Measurements from ENCODE around the gene SLC22A8.

The SLC22A8 gene

GRCh38 chr11:63014408-63015055 is 1.1 kb downstream of the SLC22A8 start:
- Histone ChIP-seq H3K9me3 (replicated peaks; ENCODE audit: low read length) (no peaks in the 10 kb centered on the region), H3K4me2 (ENCODE audit: low read length) (no peak overlapping the region), H3K4me3 (ENCODE audit: low read length) (no peak overlapping the region), H3K4me1 (ENCODE audit: control insufficient read depth, insufficient read depth, low read length) (no peaks in the 10 kb centered on the region), H3K36me3 (ENCODE audit: insufficient read depth, low read length) (no peaks in the 10 kb centered on the region), H3K27me3 (ENCODE audit: control insufficient read depth, insufficient read depth, low read length) (peaks cover 79% of the 10 kb centered on the region), H3K9ac (ENCODE audit: low read depth, low read length) (no peak overlapping the region)

- H3K9me3 ChIP-seq (replicated peaks; ENCODE audit: low read length) = no peaks in the 10 kb centered on the region
- no peak overlapping the region for H3K9ac ChIP-seq (ENCODE audit: low read depth, low read length)
- H3K4me3 ChIP-seq (ENCODE audit: low read length) = no peak overlapping the region
- H3K27me3 ChIP-seq (ENCODE audit: control insufficient read depth, insufficient read depth, low read length) = peaks cover 66% of the 10 kb centered on the region
- H3K4me2 ChIP-seq (ENCODE audit: low read length) = no peak overlapping the region
- no peaks in the 10 kb centered on the region for H3K36me3 ChIP-seq (ENCODE audit: insufficient read depth, low read length)
- H3K4me1 ChIP-seq (ENCODE audit: control insufficient read depth, insufficient read depth, low read length) = no peaks in the 10 kb centered on the region
Observed at GRCh38 chr11:63012839-63013238, 2.8 kb downstream of the SLC22A8 start.

DNA sequence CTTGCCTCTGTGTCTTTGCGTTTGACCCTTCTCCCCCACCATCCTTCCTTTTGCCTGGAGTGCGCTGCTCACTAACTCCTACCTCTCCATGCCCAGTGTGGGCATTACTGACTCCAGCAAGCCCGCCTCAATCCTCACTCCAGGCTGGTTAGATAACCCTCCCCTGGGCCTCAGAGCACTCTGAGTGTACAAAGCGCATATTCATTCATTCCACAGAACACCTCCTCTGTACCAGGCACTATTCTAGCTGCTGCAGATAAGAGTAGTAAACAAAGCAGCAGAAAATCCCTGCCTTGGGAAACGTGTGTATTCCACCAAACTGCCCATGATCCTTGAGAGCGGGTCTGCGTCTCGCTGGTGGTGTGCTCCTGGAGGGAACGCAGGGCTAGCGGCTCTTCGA is 3.2 kb downstream of the SLC22A8 start:
- H3K4me3 ChIP-seq (ENCODE audit: low read length) = no peak overlapping the region
- no peak overlapping the region for H3K4me2 ChIP-seq (ENCODE audit: low read length)
- no peaks in the 10 kb centered on the region for H3K36me3 ChIP-seq (ENCODE audit: insufficient read depth, low read length)
- H3K27me3 ChIP-seq (ENCODE audit: control insufficient read depth, insufficient read depth, low read length) = peaks cover 63% of the 10 kb centered on the region
- no peaks in the 10 kb centered on the region for H3K4me1 ChIP-seq (ENCODE audit: control insufficient read depth, insufficient read depth, low read length)
- no peaks in the 10 kb centered on the region for H3K9me3 ChIP-seq (replicated peaks; ENCODE audit: low read length)
- H3K9ac ChIP-seq (ENCODE audit: low read depth, low read length) = no peak overlapping the region

DNA sequence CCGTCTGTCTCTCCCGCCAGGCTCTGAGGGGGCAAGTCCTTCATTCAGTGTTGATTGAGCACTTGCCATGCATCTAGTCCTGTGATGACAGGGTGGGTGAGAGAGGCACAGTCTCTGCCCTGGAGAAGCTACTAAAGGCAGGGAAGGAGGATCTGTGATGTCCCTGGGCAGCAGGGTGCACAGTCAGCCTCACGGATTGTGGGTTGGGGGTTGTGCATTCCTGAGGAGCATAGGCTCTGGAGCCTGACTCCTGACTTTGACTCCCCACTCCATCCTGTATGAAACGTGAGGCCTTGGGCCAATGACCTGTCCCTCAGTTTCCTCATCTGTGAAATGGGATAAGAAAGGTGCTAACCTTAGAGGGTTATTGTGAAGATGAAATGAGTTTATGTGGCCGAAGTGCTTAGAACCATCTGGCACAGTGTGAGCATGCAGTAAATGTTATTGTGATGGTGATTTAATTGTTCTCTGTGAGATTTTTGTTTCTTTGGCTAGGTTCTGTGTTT is 4.7 kb downstream of the SLC22A8 start:
- H3K9me3 ChIP-seq (replicated peaks; ENCODE audit: low read length) = no peaks in the 10 kb centered on the region
- H3K4me2 ChIP-seq (ENCODE audit: low read length) = no peak overlapping the region
- H3K4me1 ChIP-seq (ENCODE audit: control insufficient read depth, insufficient read depth, low read length) = no peaks in the 10 kb centered on the region
- peaks cover 55% of the 10 kb centered on the region for H3K27me3 ChIP-seq (ENCODE audit: control insufficient read depth, insufficient read depth, low read length)
- H3K9ac ChIP-seq (ENCODE audit: low read depth, low read length) = no peak overlapping the region
- no peaks in the 10 kb centered on the region for H3K36me3 ChIP-seq (ENCODE audit: insufficient read depth, low read length)
- no peak overlapping the region for H3K4me3 ChIP-seq (ENCODE audit: low read length)

- H3K4me2 ChIP-seq (ENCODE audit: low read length) = no peak overlapping the region
- H3K4me3 ChIP-seq (ENCODE audit: low read length) = no peak overlapping the region
- no peaks in the 10 kb centered on the region for H3K4me1 ChIP-seq (ENCODE audit: control insufficient read depth, insufficient read depth, low read length)
- no peaks in the 10 kb centered on the region for H3K9me3 ChIP-seq (replicated peaks; ENCODE audit: low read length)
- H3K36me3 ChIP-seq (ENCODE audit: insufficient read depth, low read length) = no peaks in the 10 kb centered on the region
- peaks cover 44% of the 10 kb centered on the region for H3K27me3 ChIP-seq (ENCODE audit: control insufficient read depth, insufficient read depth, low read length)
- no peak overlapping the region for H3K9ac ChIP-seq (ENCODE audit: low read depth, low read length)
Observed at GRCh38 chr11:63007920-63008319, 7.7 kb downstream of the SLC22A8 start.

DNA sequence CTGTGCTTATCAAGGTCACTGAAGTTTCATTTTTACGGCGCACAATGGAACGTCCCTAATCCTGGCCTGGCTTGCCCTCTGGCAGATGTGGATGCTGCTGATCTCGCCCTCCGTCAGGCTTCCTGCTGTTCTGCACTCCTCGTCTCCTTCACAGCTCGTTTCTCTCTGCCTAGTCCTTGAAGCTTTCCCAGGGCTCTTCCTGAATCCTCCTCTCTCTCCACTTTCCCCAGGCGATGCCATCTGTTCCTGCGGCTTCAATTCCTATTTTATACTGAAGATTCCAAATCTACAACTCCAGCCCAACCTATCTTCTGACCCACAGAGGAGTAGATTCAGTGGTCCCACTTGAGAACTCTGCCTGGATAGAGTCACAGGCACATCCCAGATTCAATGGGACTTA is 14.2 kb downstream of the SLC22A8 start:
- H3K4me1 ChIP-seq (ENCODE audit: control insufficient read depth, insufficient read depth, low read length) = no peaks in the 10 kb centered on the region
- H3K9ac ChIP-seq (ENCODE audit: low read depth, low read length) = no peak overlapping the region
- H3K27me3 ChIP-seq (ENCODE audit: control insufficient read depth, insufficient read depth, low read length) = peaks cover 21% of the 10 kb centered on the region
- no peak overlapping the region for H3K4me3 ChIP-seq (ENCODE audit: low read length)
- H3K9me3 ChIP-seq (replicated peaks; ENCODE audit: low read length) = no peaks in the 10 kb centered on the region
- no peaks in the 10 kb centered on the region for H3K36me3 ChIP-seq (ENCODE audit: insufficient read depth, low read length)
- H3K4me2 ChIP-seq (ENCODE audit: low read length) = no peak overlapping the region

- Histone ChIP-seq H3K36me3 (ENCODE audit: insufficient read depth, low read length) (no peaks in the 10 kb centered on the region), H3K27me3 (ENCODE audit: control insufficient read depth, insufficient read depth, low read length) (peaks cover 16% of the 10 kb centered on the region), H3K4me2 (ENCODE audit: low read length) (no peak overlapping the region), H3K4me3 (ENCODE audit: low read length) (no peak overlapping the region), H3K4me1 (ENCODE audit: control insufficient read depth, insufficient read depth, low read length) (no peaks in the 10 kb centered on the region), H3K9me3 (replicated peaks; ENCODE audit: low read length) (no peaks in the 10 kb centered on the region), H3K9ac (ENCODE audit: low read depth, low read length) (no peak overlapping the region)
Observed at GRCh38 chr11:62999649-63000048, 16.0 kb downstream of the SLC22A8 start.

DNA sequence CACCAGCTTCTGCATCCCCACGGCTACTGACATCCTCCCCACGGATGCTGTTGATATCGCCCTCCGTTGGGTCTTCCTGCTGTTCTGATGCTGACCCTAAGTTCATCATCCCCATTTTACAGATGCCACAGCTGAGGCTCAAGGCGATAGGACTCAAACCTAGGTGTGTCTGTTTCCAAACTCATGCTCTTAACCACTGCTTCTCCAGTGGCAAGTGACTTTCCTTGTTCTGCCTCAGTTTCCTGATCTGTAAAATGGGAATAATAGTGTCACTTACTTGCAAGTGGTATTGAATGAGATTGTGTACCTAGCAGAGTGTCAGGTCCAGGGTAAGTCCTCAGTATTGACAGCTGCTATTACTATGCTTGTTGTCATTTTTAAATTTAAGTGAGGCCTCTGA is 16.5 kb downstream of the SLC22A8 start:
- Histone ChIP-seq H3K4me2 (ENCODE audit: low read length) (no peak overlapping the region), H3K36me3 (ENCODE audit: insufficient read depth, low read length) (no peaks in the 10 kb centered on the region), H3K27me3 (ENCODE audit: control insufficient read depth, insufficient read depth, low read length) (peaks cover 13% of the 10 kb centered on the region), H3K4me3 (ENCODE audit: low read length) (no peak overlapping the region), H3K9me3 (replicated peaks; ENCODE audit: low read length) (no peaks in the 10 kb centered on the region), H3K9ac (ENCODE audit: low read depth, low read length) (no peak overlapping the region), H3K4me1 (ENCODE audit: control insufficient read depth, insufficient read depth, low read length) (no peaks in the 10 kb centered on the region)

DNA sequence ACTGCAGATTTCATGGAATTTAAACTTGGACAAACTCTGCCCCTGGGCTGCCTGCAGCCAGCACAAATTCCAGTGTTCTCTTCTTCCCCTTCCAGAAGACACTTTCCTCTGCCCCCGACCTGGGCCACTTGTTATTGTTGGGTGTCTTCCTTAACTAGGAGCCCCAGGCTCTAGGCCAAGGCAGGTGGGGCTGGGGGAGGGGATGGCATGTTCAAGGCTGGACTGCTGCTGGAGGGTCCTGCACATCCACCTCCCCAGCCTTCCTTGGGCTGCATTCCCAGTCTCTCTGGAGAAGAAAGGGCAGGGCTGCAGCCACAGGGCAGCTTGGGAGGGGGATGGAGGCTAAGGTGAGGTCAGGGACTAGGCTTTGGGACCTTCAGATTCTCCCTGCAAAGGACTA is 19.4 kb downstream of the SLC22A8 start:
- Histone ChIP-seq H3K36me3 (ENCODE audit: insufficient read depth, low read length) (no peaks in the 10 kb centered on the region), H3K4me3 (ENCODE audit: low read length) (no peak overlapping the region), H3K27me3 (ENCODE audit: control insufficient read depth, insufficient read depth, low read length) (peaks cover 11% of the 10 kb centered on the region), H3K9ac (ENCODE audit: low read depth, low read length) (no peak overlapping the region), H3K4me1 (ENCODE audit: control insufficient read depth, insufficient read depth, low read length) (no peaks in the 10 kb centered on the region), H3K4me2 (ENCODE audit: low read length) (no peak overlapping the region), H3K9me3 (replicated peaks; ENCODE audit: low read length) (no peaks in the 10 kb centered on the region)

DNA sequence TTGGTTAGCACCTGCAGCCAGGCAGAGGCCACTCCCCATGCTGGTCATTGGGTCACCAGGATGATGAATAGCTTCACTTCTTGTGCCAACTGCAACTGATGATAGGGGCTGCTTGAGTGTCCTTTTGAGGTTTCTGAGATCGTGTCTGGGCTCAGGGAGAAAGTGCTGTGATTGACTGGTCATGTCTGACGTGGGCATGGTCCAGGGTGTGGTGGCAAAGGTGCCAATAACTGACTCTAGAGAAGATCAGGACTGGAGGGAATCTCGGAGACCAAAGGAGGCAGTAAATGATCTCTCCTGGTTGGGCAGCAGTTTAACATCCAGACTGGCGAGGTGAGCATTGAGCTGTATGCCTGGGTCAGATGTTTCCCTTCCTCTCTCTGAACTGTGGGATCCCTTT is 20.9 kb downstream of the SLC22A8 start:
- no peak overlapping the region for H3K4me2 ChIP-seq (ENCODE audit: low read length)
- H3K27me3 ChIP-seq (ENCODE audit: control insufficient read depth, insufficient read depth, low read length) = peaks cover 19% of the 10 kb centered on the region
- H3K9ac ChIP-seq (ENCODE audit: low read depth, low read length) = no peak overlapping the region
- H3K4me3 ChIP-seq (ENCODE audit: low read length) = no peak overlapping the region
- no peaks in the 10 kb centered on the region for H3K9me3 ChIP-seq (replicated peaks; ENCODE audit: low read length)
- H3K36me3 ChIP-seq (ENCODE audit: insufficient read depth, low read length) = no peaks in the 10 kb centered on the region
- H3K4me1 ChIP-seq (ENCODE audit: control insufficient read depth, insufficient read depth, low read length) = no peaks in the 10 kb centered on the region

GRCh38 chr11:62988276-62988675 is 27.4 kb downstream of the SLC22A8 start:
- H3K9me3 ChIP-seq (replicated peaks; ENCODE audit: low read length) = no peaks in the 10 kb centered on the region
- no peak overlapping the region for H3K9ac ChIP-seq (ENCODE audit: low read depth, low read length)
- H3K36me3 ChIP-seq (ENCODE audit: insufficient read depth, low read length) = no peaks in the 10 kb centered on the region
- no peak overlapping the region for H3K4me3 ChIP-seq (ENCODE audit: low read length)
- H3K27me3 ChIP-seq (ENCODE audit: control insufficient read depth, insufficient read depth, low read length) = peaks cover 32% of the 10 kb centered on the region
- H3K4me1 ChIP-seq (ENCODE audit: control insufficient read depth, insufficient read depth, low read length) = no peaks in the 10 kb centered on the region
- no peak overlapping the region for H3K4me2 ChIP-seq (ENCODE audit: low read length)

DNA sequence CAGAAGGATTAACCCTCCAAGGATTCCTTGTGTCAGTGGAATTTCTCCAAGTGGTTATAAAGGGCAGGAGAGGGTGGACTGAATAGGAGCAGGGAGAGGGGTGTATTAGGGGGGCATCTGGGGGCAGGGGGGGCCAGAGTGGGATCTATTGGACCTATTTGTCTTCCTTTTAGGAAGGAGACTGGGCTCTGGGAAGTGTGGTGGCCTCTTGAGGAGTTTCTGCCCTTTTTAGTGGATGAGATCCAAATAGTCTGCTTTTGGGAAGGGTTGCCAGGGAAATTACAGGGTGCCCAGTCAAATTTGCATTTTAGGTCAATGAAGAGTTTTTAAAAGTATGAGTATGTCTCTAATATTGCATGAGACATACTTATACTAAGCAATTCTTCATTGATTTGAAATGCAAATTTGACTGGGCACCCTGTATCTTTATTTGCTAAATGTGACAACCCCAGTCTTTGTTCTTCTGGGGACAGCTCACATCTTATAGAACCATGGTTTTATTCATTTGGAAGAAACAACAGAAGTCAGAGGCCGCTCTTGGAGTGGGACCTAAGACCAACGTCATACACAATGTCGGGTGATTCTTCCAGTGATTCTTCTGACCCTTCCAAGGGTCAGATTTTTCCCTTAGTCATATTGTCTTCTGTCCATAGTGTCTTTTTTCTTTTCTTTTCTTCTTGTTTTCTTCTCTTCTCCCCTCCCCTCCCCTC is 30.4 kb downstream of the SLC22A8 start:
- H3K9me3 ChIP-seq (replicated peaks; ENCODE audit: low read length) = no peaks in the 10 kb centered on the region
- no peaks in the 10 kb centered on the region for H3K4me1 ChIP-seq (ENCODE audit: control insufficient read depth, insufficient read depth, low read length)
- no peaks in the 10 kb centered on the region for H3K36me3 ChIP-seq (ENCODE audit: insufficient read depth, low read length)
- peaks cover 18% of the 10 kb centered on the region for H3K27me3 ChIP-seq (ENCODE audit: control insufficient read depth, insufficient read depth, low read length)
- H3K4me3 ChIP-seq (ENCODE audit: low read length) = no peak overlapping the region
- no peak overlapping the region for H3K4me2 ChIP-seq (ENCODE audit: low read length)
- no peak overlapping the region for H3K9ac ChIP-seq (ENCODE audit: low read depth, low read length)

Measured in skeletal muscle satellite cell (primary cell).